Fibroblast of lung (primary cell): ENCODE results near the gene TAF9.

Source experiments
- CTCF ChIP-seq, 2 donors: IDR thresholded peaks in 1 of 2; conservative IDR thresholded peaks in 1 of 2; 1 replicate in 1 of 2; 2 replicates in 1 of 2; pipeline ENCODE4 v1.5.1; 2011 to 2012; ENCODE audit warnings: low read length in 2 of 2, control low read depth in 1 of 2, inconsistent platforms in 1 of 2, low read depth in 1 of 2, mild to moderate bottlenecking in 1 of 2
- EZH2 ChIP-seq: IDR thresholded peaks from 2 replicates; pipeline ENCODE4 v1.5.1; 2012; ENCODE audit warnings: low read length, control low read depth, mild to moderate bottlenecking; ENCODE audit errors: missing control alignments

- TF ChIP-seq EZH2 (no peak), CTCF (conservative IDR thresholded peaks at IDR 0.05 in 1 of 2, IDR thresholded peaks at IDR 0.05 in 1 of 2; ENCODE audit: low read depth in 1 of 2, low read length in 2 of 2) (no peak)
Observed at GRCh38 chr5:69415584-69415958, 46.3 kb upstream of the TAF9 start.
